ENCODE results near the gene POLR2I. TPM values are rescaled to one million over a fixed set of nuclear protein-coding genes. Genes with fewer than 3 reads are reported as not detected.

Gene POLR2I
- total RNA-seq, 2 donors from 2014 or later, result 22.1 to 32.6 TPM

DNA sequence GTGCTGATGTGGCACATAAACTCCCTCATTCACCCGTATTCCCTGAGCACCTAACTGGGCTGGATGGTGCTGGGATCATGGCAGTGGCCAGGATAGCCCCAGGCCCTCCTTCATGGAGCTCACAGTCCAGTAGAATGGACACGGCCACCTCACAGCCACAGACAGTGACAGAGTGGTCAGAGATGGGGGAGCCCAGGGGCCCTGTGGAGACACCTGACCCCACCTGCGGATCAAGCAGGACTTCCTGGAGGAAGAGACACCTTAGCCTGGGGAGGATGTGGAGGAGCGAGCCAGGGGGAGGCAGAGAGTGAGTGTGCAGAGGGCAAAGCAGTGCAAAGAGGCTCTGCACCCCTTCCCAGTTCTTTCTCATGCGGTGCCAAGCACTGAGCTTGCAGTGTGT, 24.8 kb downstream of the POLR2I start:
- no peaks in the 10 kb centered on the region for H3K9me3 ChIP-seq
- no peak overlapping the region for H3K4me3 ChIP-seq
- H3K27ac ChIP-seq, result no peak overlapping the region
- TF ChIP-seq CTCF (IDR thresholded peaks at IDR 0.05), result no peak
- DNase-seq (ENCODE audit: low spot score), result no peak
- no peaks in the 10 kb centered on the region for H3K4me1 ChIP-seq (ENCODE audit: control insufficient read depth in 1 of 2, low read depth in 2 of 2)
- ATAC-seq (ENCODE audit: insufficient number of reproducible peaks, low FRiP score, low read depth), result no peak
- H3K36me3 ChIP-seq, result no peaks in the 10 kb centered on the region
- no peaks in the 10 kb centered on the region for H3K27me3 ChIP-seq (replicated peaks; ENCODE audit: insufficient read depth)

DNA sequence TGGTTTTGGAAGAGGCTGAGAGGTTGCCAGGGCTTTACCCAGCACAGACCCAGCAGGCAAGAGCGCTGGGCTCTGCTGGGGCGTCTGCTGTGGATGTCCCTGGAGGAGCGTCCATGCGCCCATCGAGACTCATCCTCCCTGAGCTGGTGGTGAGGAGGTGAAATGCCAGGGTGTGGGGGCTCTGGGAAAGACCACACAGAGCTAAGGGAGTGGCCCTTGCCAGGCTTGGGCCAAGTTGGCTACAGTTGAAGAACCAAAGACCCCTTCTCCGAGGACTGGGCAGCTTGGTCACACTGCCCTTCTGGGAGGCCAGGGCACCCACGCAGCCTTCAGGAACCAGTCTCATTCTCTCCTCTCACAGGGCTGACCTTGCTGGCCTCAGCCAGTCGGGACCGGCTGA, 28.3 kb downstream of the POLR2I start:
- DNase-seq (ENCODE audit: low spot score) (no peak), ATAC-seq (ENCODE audit: insufficient number of reproducible peaks, low FRiP score, low read depth) (no peak)
- no peaks in the 10 kb centered on the region for H3K36me3 ChIP-seq

DNA sequence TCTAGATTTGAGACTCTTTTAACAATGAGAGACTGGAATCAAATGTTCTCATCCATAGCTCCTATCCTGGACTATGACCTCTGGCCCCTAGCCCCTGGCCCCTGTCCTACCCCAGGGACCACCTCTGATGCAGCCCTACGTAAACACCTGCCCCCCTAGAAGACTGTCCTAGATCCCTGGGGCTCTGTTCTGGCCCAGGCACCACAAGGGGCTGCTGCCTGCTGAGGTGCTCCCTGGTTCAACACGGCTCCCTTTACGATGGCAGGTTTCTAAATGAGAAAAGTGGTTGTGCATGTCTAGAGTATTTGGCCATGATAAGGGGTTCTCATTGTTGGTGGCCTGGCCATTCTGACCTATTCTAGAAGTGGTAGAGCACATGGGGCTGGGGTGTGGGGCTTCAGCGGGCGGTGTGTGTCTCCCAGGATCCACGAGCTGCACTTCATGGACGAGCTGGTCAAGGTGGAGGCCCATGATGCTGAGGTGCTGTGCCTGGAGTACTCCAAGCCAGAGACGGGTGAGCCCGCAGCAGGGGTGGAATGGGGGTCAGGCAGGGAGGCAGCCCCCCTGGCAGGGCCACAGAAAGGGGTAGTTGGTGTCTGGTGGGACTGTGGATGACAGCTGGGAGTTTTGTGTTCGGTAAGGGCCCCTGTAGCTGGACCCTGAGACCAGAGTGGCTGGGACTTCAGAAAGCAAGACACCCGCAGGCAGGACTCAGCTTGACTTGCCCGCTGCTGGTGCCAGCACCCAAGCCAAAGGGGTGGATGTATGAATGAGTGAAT, 30.3 kb downstream of the POLR2I start:
- no peaks in the 10 kb centered on the region for H3K27me3 ChIP-seq (replicated peaks; ENCODE audit: insufficient read depth)
- TF ChIP-seq CTCF (IDR thresholded peaks at IDR 0.05), result no peak
- no peak overlapping the region for H3K4me3 ChIP-seq
- no peak for DNase-seq (ENCODE audit: low spot score)
- ATAC-seq (ENCODE audit: insufficient number of reproducible peaks, low FRiP score, low read depth), result no peak
- no peaks in the 10 kb centered on the region for H3K4me1 ChIP-seq (ENCODE audit: control insufficient read depth in 1 of 2, low read depth in 2 of 2)
- H3K9me3 ChIP-seq, result no peaks in the 10 kb centered on the region
- H3K36me3 ChIP-seq, result no peaks in the 10 kb centered on the region
- no peak overlapping the region for H3K27ac ChIP-seq

More for the DNA sequence above, 28.3 kb downstream of the POLR2I start:
- TF ChIP-seq CTCF (IDR thresholded peaks at IDR 0.05), result no peak
- Histone ChIP-seq H3K9me3 (no peaks in the 10 kb centered on the region), H3K4me3 (no peak overlapping the region), H3K27me3 (replicated peaks; ENCODE audit: insufficient read depth) (no peaks in the 10 kb centered on the region), H3K4me1 (ENCODE audit: control insufficient read depth in 1 of 2, low read depth in 2 of 2) (no peaks in the 10 kb centered on the region), H3K27ac (no peak overlapping the region)

DNA sequence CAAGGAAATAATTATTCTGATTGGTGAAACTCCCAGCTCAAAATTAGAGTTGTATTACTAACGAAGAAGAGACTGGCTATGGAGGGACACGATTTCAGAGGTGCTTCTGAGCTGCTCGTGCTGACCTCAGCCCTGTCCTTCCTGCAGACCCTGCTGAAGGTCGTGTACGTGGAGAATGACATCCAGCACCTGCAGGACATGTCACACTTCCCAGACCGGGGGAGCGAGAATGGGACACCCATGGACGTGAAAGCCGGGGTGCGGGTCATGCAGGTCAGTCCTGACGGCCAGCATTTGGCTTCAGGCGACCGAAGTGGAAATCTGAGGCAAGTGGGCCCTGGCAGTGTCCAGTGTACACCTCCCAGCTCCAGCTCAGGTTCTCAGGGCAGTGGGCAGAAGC, 31.8 kb downstream of the POLR2I start:
- DNase-seq (ENCODE audit: low spot score) (no peak), ATAC-seq (ENCODE audit: insufficient number of reproducible peaks, low FRiP score, low read depth) (no peak)
- Histone ChIP-seq H3K27me3 (replicated peaks; ENCODE audit: insufficient read depth) (no peaks in the 10 kb centered on the region), H3K27ac (no peak overlapping the region), H3K4me1 (ENCODE audit: control insufficient read depth in 1 of 2, low read depth in 2 of 2) (no peaks in the 10 kb centered on the region), H3K36me3 (no peaks in the 10 kb centered on the region), H3K9me3 (no peaks in the 10 kb centered on the region), H3K4me3 (no peak overlapping the region)
- no peak for TF ChIP-seq CTCF (IDR thresholded peaks at IDR 0.05)

- no peaks in the 10 kb centered on the region for H3K4me1 ChIP-seq (ENCODE audit: control insufficient read depth in 1 of 2, low read depth in 2 of 2)
- H3K9me3 ChIP-seq, result no peaks in the 10 kb centered on the region
- H3K27ac ChIP-seq, result no peak overlapping the region
- TF ChIP-seq CTCF (IDR thresholded peaks at IDR 0.05), result no peak
- H3K27me3 ChIP-seq (replicated peaks; ENCODE audit: insufficient read depth), result no peaks in the 10 kb centered on the region
- H3K4me3 ChIP-seq, result no peak overlapping the region
- DNase-seq (ENCODE audit: low spot score) (no peak), ATAC-seq (ENCODE audit: insufficient number of reproducible peaks, low FRiP score, low read depth) (no peak)
- H3K36me3 ChIP-seq, result no peaks in the 10 kb centered on the region
These were observed 32.8 kb downstream of the POLR2I start for GRCh38 chr19:36081894-36082293.
